Nucleus accumbens (tissue), 56 donors: Measurements from ENCODE around the gene CRAMP1.
A peak's percentile ranks its signal among the peaks of the same experiment; 100 is the strongest.
"Not testable (repeated sequence)": the region's sequence is repeated elsewhere in the genome, so short reads cannot be mapped to it uniquely, and the experiment has no call there.

ENCODE experiments used
- DNase-seq, 56 donors: peaks; one replicate each; lab custom pipeline; 2025; lab: John Stamatoyannopoulos, UW

CRAMP1 gene

DNA sequence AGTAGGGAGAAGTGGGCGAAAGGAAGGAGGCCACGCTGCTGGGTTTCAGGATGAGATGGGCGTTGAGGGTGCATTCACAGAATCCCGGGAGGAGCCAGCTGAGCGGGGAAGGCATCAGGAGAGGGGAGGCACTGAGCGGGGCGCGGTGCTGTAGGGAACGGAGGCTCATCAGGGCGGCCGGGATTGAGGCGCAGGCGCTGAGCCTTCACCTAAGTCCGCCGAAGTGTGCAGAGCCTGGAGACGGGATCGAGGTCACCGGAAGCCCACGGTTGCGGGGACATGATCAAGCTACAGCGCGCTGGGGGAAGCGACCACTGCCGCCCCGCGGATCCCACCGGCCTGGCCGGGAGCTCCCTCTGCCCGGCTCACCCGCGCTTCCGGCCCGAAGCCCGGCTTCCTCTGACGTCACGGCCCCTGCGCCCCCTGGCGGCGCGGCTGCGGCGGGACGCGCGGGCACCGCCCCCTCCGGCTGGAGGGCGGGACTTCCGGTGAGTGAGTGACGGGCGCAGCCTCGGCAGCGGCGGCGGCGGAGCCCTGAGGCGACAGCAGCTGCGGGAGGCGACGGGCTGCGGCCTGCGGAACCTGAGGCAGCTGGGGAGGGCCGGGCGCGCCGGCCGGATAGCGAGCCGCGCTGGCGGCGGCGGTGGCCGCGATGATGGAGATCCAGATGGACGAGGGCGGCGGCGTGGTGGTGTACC, 93.7 kb downstream of the CRAMP1 start, which contains the start of gene MAPK8IP3:
TSS of gene MAPK8IP3 (plus strand) at position 508 of the 698 bp plus-strand sequence. CDS start at position 653, 145 bp downstream.
- peak; percentile 29 to 95 (median 88) for DNase-seq

DNA sequence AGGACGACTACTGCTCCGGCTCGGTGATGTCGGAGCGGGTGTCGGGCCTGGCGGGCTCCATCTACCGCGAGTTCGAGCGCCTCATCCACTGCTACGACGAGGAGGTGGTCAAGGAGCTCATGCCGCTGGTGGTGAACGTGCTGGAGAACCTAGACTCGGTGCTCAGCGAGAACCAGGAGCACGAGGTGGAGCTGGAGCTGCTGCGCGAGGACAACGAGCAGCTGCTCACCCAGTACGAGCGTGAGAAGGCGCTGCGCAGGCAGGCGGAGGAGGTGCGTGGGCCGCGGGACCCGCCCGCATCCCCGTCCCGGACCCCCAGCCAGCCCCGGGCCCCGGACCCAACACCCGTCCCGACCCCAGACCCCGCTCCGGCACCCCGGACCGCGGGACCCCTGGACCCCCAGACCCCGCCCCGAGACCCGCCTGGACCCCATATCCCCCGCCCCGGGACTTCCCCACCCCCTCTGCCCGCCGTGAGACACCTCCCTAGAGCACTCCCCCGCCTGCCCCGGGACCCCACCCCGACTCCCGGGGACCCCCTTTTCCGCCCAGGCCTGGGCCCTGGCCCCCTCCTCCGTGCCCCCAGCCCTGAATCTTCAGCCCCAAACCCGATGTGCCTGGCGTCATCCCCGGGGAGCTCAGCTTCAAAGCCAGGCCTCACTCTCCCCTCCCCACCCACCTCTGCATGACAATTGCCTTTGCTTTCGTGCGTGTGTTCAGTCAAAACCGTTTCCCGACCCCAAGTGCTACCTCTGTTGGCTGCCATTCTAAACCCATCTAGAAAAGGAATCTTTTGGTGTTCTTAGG, 94.4 kb downstream of the CRAMP1 start:
- DNase-seq = peak in 7 of 56 donors; percentile 24 to 58 (median 41)

DNA sequence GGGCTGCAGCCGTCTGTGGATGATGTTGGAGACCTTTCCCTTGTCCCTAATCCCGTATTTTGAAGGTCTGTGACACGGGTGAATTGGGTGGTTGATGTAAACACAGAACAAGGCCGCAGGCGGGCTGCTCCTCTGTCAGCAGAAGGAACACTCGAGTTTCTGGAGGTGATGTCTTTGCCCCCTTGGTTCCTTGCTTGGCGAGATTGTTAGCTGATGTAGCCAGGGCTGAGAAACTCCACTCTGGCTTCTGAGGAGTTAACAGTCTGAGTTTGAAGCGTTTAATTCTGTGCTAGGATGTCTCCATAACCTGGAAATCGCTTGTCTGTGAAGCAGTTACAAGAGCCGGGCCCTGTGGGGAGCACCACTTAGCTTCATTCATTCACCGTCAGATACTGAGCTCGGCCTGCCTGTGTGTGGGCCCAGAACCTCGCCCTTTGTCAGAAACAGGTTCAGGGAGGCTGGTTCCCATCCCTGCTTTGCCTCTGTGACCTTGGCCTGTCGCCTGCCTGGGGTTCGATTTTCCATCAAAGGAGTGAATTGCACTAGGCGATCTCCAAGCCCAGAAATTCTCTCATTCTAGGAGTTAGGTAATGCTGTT, 95.1 kb downstream of the CRAMP1 start:
- DNase-seq = peak in 22 of 56 donors; percentile 5 to 58 (median 26)

DNA sequence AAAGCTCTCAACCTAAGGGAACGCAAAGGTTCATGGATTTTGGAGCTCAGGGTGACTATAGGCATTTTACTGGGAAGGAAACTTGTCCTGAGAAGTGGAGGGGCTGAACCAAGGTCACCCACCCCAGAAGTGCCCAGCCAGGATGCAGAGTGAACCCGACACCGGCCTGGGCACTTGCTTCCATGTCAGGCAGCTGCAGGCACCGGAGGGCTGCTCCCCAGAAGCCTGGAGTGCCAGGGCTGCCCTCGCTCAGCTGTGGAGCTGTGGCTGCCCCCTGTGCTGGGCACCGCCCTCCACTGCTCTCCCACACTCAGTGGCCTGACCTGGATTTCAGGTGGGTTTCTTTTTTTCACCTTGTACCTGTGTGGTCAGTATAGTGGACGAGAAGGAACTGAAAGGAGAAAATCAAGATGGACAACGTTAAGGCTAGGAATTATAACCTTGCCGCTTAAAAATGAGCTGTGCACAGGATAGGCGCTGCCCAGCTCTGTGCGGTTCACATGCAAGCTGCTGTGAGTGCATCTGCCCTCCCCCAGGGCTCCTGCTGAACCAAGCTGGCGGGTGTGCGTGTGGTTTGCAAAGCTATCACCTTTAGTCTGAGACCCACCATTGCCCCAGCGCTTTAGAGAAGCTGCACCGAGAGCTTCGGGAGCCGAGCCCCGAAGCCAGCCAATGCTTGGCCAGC, 96.1 kb downstream of the CRAMP1 start:
- DNase-seq = no peak

DNA sequence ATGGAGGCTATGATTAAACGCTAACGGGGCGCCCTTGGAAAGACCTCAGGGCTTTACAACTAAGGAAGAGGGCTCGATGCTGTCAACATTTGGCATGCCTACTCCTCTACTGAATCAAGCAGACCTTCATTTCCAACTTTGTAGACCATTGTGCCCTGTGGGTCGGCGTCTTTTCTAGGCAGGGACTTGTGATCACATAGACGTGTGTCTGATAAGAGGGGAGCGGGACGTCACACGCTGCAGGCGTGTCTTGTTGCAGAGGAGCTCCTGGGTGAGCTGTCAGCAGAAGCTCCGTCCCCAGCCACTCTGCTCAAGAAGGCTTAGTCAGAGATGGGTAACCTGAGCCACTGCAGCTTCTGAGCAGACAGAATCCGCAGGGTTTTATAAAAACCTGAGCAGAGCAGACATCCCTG, 96.6 kb downstream of the CRAMP1 start:
- peak in 27 of 56 donors; percentile 6 to 73 (median 24) for DNase-seq

DNA sequence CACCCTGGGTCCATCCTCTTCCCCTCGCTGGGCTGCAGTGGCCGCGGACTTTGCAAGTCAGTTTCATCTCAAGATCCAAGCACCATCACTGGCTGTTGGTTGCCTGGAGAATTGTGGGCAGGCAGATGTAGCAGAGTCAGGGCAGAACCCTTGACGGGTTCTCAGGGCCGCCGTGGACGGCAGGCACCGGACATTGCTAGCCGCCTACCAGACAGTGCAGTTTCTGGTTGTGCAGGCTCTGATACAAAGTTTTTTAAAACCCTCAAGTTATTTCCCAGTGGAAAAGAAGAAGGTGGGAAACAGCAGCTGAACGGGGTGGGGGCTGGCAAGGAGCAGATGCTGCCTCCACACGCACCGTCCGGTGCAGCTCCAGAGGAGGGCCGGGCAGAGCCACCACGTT, 97.2 kb downstream of the CRAMP1 start:
- DNase-seq = no peak

DNA sequence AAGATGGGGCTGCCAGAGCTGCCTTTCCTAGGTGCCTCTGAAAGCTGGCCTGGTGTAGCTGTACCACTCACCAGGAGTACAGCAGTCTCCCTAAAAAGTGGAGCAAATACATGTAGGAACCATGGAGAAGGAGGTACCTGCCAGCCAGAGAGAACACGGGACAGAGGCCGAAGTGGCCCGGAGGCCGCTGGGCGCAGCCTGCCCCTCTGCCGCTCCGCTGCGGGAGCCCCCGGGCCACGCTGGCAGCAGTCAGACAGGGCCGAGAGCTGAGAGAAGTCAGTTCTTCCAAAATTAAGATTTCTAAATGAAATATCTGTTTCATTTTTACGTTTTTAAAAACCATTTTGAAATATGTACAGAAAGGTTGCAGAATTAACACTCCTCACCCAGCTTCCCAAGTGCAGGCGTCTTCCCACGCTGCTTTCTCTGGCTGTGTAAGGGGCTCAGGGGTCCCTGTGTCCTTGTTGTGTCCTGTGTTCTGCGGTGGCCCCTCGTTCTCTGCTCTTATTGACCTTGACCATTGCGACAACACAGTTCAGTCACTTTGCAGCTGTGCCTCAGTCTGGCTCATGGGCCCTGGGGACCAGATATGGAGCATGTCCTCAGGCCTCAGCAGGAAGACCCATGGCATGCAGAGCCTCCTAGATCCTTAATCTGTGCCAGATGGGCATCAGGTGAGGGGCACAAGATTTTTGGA, 98.8 kb downstream of the CRAMP1 start:
- DNase-seq = no peak

DNA sequence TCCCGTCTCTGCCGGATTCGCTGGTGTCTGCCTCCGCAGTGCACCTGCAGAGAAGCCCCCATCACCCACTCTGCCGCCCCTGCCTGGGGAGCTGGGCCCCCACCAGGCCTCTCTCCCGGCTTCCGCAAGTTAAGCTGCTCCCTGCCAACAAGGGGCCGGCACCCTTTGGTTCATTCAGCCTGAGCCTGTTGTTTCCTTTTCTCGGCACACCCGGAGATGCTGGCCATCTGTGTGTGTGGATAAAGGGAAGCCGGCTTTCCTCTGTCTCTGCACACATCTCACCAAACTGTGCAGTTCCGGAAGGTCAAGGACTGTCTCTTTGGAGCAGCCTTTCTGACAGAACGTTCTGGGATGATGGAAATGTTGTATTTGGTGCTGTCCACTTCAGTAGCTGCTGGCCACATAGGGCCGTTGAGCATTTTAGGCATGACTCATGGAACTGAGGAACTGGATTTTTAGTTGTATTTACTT, 100.7 kb downstream of the CRAMP1 start:
- DNase-seq = no peak

DNA sequence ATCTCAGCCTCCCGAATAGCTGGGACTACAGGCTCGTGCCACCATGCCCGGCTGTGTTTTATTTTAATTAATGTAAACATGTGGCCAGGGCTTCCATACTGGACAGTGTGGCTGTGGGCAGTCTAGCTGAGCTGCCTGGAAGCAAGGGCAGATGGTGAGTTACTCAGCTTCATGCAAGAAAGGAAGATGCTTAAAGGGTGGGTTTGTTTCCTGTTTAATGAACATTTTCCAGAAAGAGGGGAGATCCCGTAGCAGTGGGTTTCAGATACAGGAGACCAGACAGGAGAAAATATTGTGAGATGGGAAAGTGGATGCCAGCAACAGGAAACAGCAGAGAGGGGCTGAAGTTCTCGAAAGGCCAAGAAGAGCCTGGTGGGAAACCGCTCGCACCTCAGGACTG, 101.2 kb downstream of the CRAMP1 start:
- no peak for DNase-seq

DNA sequence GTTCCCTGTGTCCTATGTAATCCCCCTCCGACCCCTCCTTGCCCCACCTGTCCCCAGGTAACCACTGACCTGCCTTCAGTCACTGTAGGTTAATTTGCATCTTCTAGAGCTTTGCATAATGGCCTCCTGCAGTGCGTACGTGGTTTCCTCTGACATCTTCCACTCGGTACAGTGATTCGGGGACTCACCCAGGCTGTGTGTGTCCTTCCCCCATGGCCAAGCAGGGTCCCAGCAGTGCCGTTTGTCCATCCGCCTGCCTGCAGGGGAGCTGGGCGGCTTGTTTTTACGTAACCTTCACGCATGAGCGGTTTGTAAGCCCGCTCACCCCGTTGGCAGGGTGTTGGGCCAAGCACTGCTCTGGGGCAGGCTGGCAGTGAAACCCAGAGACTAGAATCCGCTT, 101.8 kb downstream of the CRAMP1 start:
- DNase-seq = peak in 14 of 56 donors; percentile 1 to 55 (median 19)

DNA sequence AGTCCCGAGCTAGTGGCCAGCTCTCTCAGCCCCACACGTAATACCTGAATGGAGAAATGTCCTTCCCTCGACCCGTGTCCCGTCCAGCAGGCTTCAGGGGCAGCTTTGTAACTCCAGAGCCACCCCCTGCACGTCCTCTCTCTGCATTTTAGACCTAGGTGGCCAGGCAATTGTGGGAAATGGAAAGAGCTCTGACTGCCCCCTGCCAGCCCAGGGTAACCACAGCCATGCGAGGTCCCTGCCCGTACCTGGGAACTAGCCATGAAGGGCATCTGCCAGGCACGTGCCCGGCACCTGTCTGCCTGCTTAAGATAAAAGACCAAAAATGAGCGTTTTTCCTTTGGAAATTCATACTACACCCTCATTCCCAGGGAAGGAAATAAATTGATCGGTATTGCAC, 103.1 kb downstream of the CRAMP1 start:
- DNase-seq = no peak

DNA sequence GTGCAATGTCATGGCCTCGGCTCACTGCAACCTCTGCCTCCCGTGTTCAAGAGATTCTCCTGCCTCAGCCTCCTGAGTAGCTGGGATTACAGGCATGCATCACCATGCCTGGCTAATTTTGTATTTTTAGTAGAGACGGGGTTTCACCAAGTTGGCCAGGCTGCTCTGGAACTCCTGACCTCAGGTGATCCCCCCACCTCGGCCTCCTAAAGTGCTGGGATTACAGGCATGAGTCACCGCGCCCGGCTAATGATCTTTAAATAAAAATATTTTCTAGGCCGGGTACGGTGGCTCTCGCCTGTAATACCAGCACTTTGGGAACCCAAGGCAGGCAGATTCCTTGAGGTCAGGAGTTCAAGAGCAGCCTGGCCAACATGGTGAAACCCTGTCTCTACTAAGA, 106.1 kb downstream of the CRAMP1 start:
- DNase-seq = not testable (repeated sequence)

DNA sequence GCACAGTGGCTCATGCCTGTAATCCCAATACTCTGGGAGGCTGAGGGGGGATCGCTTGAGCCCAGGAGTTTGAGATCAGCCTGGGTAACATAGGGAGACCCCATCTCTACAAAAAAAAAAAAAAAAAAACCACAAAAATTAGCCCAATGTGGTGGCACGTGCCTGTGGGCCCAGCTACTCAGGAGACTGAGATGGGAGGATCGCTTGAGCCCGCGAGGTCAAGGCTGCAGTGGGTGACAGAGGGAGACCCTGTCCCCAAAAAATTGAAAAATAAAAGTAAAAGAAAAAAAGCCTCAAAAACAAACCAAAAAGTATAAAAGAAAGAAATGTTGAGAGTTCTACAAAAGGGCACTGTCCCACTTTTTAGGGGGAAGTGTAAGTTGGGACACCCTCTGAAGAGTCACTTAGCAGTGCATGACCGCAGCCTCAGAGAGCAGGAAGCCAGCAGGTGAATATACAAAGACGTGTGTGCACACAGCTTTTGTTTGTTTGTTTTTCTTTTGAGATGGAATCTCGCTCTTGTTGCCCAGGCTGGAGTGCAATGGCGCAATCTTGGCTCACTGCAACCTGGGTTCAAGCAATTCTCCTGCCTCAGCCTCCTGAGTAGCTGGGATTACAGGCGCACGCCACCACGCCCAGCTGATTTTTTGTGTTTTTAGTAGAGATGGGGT, 107.5 kb downstream of the CRAMP1 start:
- not testable (repeated sequence) for DNase-seq

DNA sequence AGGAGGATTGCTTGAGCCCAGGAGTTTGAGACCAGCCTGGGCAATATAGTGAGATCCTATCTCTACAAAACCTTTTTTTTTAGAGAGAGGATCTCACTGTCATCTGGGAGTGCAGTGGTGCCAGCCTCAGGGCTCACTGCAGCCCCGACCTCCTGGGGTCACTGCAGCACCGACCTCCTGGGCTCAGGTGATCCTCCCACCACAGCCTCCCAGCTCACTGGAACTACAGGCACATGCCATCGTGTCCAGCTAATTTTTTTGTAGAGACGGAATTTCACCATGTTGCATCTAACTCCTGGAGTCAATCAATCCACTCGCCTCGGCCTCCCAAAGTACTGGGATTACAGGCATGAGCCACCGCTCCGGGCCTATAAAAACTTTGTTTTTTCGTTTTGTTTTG, 109.2 kb downstream of the CRAMP1 start:
- DNase-seq = no peak

DNA sequence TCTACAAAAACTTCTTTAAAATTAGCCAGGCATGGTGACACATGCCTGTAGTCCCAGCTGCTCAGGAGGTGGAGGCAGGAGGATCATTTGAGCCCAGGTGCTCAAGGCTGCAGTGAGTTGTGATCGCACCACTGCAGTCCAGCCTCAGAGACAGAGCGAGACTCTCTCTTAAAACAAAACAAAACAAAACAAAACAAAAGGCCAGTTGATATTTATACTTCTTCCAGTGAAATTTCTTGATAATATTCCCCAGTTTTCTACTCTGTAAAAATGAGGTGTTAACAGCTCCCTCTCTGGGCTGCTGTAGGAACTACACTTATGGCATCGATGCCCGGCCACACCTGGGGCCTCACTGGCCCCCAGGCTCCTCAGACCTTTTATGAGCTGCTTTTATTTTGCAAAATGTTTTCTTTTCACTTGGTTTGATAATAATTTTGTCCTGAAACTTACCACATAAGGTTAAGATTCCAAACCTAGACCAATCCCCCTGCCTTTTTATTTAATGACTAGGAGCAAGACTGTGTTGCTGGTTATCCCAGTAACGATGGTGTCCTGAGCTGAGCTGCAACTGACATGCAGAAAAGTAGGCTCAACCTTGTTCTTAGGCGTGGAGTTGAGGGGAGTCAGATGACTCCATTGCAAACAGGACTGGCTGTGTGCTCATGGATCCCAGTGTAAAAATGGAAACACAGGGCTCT, 111.4 kb downstream of the CRAMP1 start:
- peak in 20 of 56 donors; percentile 4 to 56 (median 28) for DNase-seq

DNA sequence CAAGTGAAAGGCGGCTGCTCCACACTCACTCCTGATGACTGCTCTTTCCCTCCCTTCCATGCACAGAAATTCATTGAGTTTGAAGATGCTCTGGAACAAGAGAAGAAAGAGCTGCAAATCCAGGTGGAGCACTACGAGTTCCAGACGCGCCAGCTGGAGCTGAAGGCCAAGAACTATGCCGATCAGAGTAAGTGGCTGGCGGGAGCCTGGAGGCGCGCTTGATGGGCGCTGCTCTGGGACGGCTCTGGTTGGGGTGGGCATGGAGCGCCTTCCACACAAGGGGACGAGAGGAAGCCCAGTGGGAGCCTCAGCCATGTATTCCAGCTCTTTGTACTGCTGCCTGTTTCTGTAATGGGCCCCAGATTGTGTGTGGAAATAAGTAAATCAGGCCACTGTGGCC, 112.3 kb downstream of the CRAMP1 start:
- DNase-seq = no peak

DNA sequence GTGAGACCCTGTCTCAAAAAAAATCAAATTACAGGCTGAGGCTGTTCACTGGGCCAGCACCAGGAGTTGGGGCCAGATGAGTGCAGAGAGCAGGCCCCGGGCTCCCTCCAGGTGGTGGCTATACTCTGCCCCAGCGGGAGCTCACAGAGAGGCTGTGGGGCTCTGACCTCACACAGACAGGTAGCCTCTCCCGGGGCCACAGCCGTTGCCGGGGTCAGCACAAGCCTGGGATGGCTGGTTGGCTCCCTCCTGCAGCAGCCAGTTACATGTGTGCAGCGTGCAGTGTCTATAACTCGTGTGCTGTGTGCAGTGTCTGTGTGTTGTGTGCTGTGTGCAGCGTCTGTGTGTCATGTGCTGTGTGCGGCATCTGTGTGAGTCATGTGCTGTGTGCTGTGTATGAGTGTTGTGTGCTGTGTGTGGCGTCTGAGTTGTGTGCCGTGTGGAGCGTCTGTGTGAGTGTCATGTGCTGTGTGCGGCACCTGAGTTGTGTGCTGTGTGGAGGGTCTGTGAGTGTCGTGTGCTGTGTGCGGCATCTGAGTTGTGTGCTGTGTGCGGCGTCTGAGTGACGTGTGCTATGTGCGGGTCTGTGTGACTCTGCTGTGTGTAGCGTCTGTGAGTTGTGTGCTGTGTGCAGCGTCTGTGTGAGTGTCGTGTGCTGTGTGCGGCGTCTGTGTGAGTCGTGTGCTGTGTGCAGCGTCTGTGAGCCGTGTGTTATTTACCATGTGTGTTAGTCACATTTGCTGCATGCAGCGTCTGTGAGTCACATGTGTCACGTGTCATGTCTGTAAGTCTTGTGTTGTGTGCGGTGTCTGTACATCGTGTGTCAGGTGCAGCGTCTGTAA, 114.7 kb downstream of the CRAMP1 start:
- no peak for DNase-seq
